Measurements from ENCODE around the gene DENND4C. TPM values are rescaled to one million over a fixed set of nuclear protein-coding genes. Genes with fewer than 3 reads are reported as not detected.

Gene DENND4C
- total RNA-seq, 2 experiments from 2014 or later, result 18.8 to 28.6 TPM

DNA sequence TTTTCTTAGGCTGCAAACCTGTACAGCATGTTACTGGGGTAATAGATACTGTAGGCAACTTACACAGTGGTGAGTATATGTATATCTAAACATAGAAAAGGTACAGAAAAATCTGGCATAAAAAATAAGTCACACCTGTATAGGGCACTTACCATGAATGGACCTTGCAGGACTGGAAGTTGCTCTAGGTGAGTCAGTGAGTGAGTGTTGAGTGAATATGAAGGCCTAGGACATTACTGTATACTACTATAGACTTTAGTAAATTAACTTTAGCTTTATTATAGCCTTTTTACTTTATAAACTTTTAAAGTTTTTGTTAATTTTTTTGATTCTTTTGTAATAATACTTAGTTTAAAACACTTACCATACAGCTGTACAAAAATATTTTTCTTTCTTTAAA is 51.3 kb downstream of the DENND4C start:
- no TSS peak for BruUV-seq (replicated peaks)
- no peaks in the 10 kb centered on the region for H3K9me2 ChIP-seq (ENCODE audit: insufficient read depth, low read length)
- H3K4me1 ChIP-seq (ENCODE audit: insufficient read depth, low read length, poor library complexity, severe bottlenecking), result no peaks in the 10 kb centered on the region
- POLR2A ChIA-PET, result interaction anchor here (0.6 kb wide), 1 partner anchor 53 kb away, joined by 8 read pairs; no protein-coding TSS in a partner anchor
- H2AFZ ChIP-seq (ENCODE audit: low read length), result no peak overlapping the region
- no peaks in the 10 kb centered on the region for H3K79me2 ChIP-seq (ENCODE audit: insufficient read depth, low read depth, low read length)
- 0 out of 2 replicates have a peak, but pooled peaks cover 1% of the 10 kb centered on the region for H3K36me3 ChIP-seq (ENCODE audit: insufficient read depth, low read length)
- intact Hi-C loops (cut with micrococcal nuclease; ENCODE audit: unreplicated experiment), result no loop called here
- TF ChIP-seq, protein P1, sequence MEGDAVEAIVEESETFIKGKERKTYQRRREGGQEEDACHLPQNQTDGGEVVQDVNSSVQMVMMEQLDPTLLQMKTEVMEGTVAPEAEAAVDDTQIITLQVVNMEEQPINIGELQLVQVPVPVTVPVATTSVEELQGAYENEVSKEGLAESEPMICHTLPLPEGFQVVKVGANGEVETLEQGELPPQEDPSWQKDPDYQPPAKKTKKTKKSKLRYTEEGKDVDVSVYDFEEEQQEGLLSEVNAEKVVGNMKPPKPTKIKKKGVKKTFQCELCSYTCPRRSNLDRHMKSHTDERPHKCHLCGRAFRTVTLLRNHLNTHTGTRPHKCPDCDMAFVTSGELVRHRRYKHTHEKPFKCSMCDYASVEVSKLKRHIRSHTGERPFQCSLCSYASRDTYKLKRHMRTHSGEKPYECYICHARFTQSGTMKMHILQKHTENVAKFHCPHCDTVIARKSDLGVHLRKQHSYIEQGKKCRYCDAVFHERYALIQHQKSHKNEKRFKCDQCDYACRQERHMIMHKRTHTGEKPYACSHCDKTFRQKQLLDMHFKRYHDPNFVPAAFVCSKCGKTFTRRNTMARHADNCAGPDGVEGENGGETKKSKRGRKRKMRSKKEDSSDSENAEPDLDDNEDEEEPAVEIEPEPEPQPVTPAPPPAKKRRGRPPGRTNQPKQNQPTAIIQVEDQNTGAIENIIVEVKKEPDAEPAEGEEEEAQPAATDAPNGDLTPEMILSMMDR (conservative IDR thresholded peaks at IDR 0.05; ENCODE audit: low read length), result no peak
- no peak for TF ChIP-seq EZH2phosphoT487 (IDR thresholded peaks at IDR 0.05; ENCODE audit: borderline replicate concordance, low read depth, low read length)
- H3K4me3 ChIP-seq (ENCODE audit: low read depth, low read length, poor library complexity, severe bottlenecking), result no peak overlapping the region
- no peaks in the 10 kb centered on the region for H3K9me3 ChIP-seq (ENCODE audit: low read length)
- CTCF ChIA-PET (ENCODE audit: unreplicated experiment), result no interaction called here
- no peak overlapping the region for H3K4me2 ChIP-seq (ENCODE audit: low read length)
- DNase-seq (ENCODE audit: low spot score), result no peak
- H3K27ac ChIP-seq (ENCODE audit: low read depth, low read length, poor library complexity, severe bottlenecking), result no peak overlapping the region
- 0 out of 2 replicates have a peak, but pooled peaks cover 4% of the 10 kb centered on the region for H4K20me1 ChIP-seq (ENCODE audit: insufficient read depth, low read length)

GRCh38 chr9:19283072-19283710 is 52.7 kb downstream of the DENND4C start:
- Histone ChIP-seq H4K20me1 (ENCODE audit: insufficient read depth, low read length) (0 out of 2 replicates have a peak, but pooled peaks cover 4% of the 10 kb centered on the region), H3K79me2 (ENCODE audit: insufficient read depth, low read depth, low read length) (no peaks in the 10 kb centered on the region), H3K9me2 (ENCODE audit: insufficient read depth, low read length) (no peaks in the 10 kb centered on the region), H3K4me1 (ENCODE audit: insufficient read depth, low read length, poor library complexity, severe bottlenecking) (no peaks in the 10 kb centered on the region), H3K9me3 (ENCODE audit: low read length) (no peaks in the 10 kb centered on the region), H2AFZ (ENCODE audit: low read length) (no peak overlapping the region), H3K4me2 (ENCODE audit: low read length) (no peak overlapping the region), H3K36me3 (ENCODE audit: insufficient read depth, low read length) (0 out of 2 replicates have a peak, but pooled peaks cover 2% of the 10 kb centered on the region), H3K27ac (ENCODE audit: low read depth, low read length, poor library complexity, severe bottlenecking) (no peak overlapping the region), H3K4me3 (ENCODE audit: low read depth, low read length, poor library complexity, severe bottlenecking) (no peak overlapping the region)
- POLR2A ChIA-PET, result interaction anchor here (0.6 to 0.7 kb wide), 2 partner anchors 205 to 1003 kb away, joined by 4 to 7 read pairs; no protein-coding TSS in a partner anchor
- no peak for TF ChIP-seq EZH2phosphoT487 (IDR thresholded peaks at IDR 0.05; ENCODE audit: borderline replicate concordance, low read depth, low read length)
- TF ChIP-seq, protein P1 (conservative IDR thresholded peaks at IDR 0.05; ENCODE audit: low read length), result no peak
- DNase-seq (ENCODE audit: low spot score), result no peak
- intact Hi-C loops (cut with micrococcal nuclease; ENCODE audit: unreplicated experiment), result no loop called here
- CTCF ChIA-PET (ENCODE audit: unreplicated experiment), result interaction anchor here (0.6 kb wide), 1 partner anchor 26 kb away, joined by 4 read pairs; no protein-coding TSS in a partner anchor
- BruUV-seq (replicated peaks), result no TSS peak

DNA sequence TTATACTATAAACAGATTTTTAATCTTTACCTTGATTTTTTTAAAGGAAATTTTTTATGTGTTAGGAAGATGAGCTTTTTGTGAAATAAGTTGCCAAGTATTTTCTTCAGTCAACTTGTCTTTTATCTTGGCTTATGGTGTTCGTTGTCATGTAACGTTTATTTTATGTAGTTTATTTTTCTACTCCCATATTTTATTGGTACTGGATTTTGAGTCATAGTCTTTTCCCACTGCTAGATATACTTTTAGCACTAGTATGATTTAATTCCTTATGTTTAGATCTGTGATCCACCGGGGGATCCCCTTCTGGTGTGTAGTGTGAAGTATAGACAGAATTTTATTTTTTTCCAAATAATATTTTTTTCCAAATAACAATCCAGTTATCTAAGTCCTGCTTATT is 54.2 kb downstream of the DENND4C start:
- H3K9me2 ChIP-seq (ENCODE audit: insufficient read depth, low read length), result no peaks in the 10 kb centered on the region
- POLR2A ChIA-PET, result interaction anchor here (0.6 to 1.0 kb wide), 2 partner anchors 25 to 50 kb away, joined by 3 read pairs; no protein-coding TSS in a partner anchor
- TF ChIP-seq, protein P1 (conservative IDR thresholded peaks at IDR 0.05; ENCODE audit: low read length), result no peak
- no peak for TF ChIP-seq EZH2phosphoT487 (IDR thresholded peaks at IDR 0.05; ENCODE audit: borderline replicate concordance, low read depth, low read length)

More for the DNA sequence above, 54.2 kb downstream of the DENND4C start:
- BruUV-seq (replicated peaks), result no TSS peak
- Histone ChIP-seq H3K4me2 (ENCODE audit: low read length) (no peak overlapping the region), H3K36me3 (ENCODE audit: insufficient read depth, low read length) (0 out of 2 replicates have a peak, but pooled peaks cover 2% of the 10 kb centered on the region), H3K4me3 (ENCODE audit: low read depth, low read length, poor library complexity, severe bottlenecking) (no peak overlapping the region), H3K27ac (ENCODE audit: low read depth, low read length, poor library complexity, severe bottlenecking) (no peak overlapping the region), H3K9me3 (ENCODE audit: low read length) (no peaks in the 10 kb centered on the region), H2AFZ (ENCODE audit: low read length) (no peak overlapping the region), H3K79me2 (ENCODE audit: insufficient read depth, low read depth, low read length) (no peaks in the 10 kb centered on the region), H3K4me1 (ENCODE audit: insufficient read depth, low read length, poor library complexity, severe bottlenecking) (no peaks in the 10 kb centered on the region), H4K20me1 (ENCODE audit: insufficient read depth, low read length) (0 out of 2 replicates have a peak, but pooled peaks cover 4% of the 10 kb centered on the region)
- no peak for DNase-seq (ENCODE audit: low spot score)
- intact Hi-C loops (cut with micrococcal nuclease; ENCODE audit: unreplicated experiment), result no loop called here
- CTCF ChIA-PET (ENCODE audit: unreplicated experiment), result no interaction called here
